Keratinocyte (primary cell): ENCODE results near the gene CRYBA2. TPM values are rescaled to one million over a fixed set of nuclear protein-coding genes. Genes with fewer than 3 reads are reported as not detected.

ENCODE experiments used
- DNase-seq: peaks from one replicate; pipeline ENCODE4 v3.0.0-alpha.2; 2011; ENCODE audit warnings: low read depth, missing footprints, low spot score
- FAIRE-seq: peaks from 2 replicates; lab custom pipeline; 2011; peaks lifted over from hg19 to GRCh38; lab: Jason Lieb, UNC
- H2AFZ ChIP-seq: 2 replicates; pipeline ENCODE4 v1.6.0; 2012; ENCODE audit warnings: low read length, control low read depth, inconsistent platforms; ENCODE audit not compliant: control insufficient read depth
- H3K27ac ChIP-seq: 2 replicates; pipeline ENCODE4 v1.5.1; 2011; ENCODE audit warnings: low read length; ENCODE audit not compliant: control insufficient read depth, insufficient read depth
- H3K27me3 ChIP-seq: 3 replicates; pipeline ENCODE4 v1.6.0; 2011; ENCODE audit warnings: low read length; ENCODE audit not compliant: control insufficient read depth, insufficient read depth; ENCODE audit errors: extremely low read depth
- H3K36me3 ChIP-seq, 2 experiments: 2 replicates in 1 of 2; 3 replicates in 1 of 2; pipeline ENCODE4 v1.5.1; 2011; ENCODE audit warnings: low read length in 2 of 2, mild to moderate bottlenecking in 1 of 2; ENCODE audit not compliant: control insufficient read depth in 2 of 2, insufficient read depth in 2 of 2; ENCODE audit errors: extremely low read depth in 1 of 2
- H3K4me1 ChIP-seq: 3 replicates; pipeline ENCODE4 v1.5.1; 2011; ENCODE audit warnings: low read length; ENCODE audit not compliant: control insufficient read depth, insufficient read depth; ENCODE audit errors: extremely low read depth
- H3K4me2 ChIP-seq: 3 replicates; pipeline ENCODE4 v1.6.0; 2011; ENCODE audit warnings: low read depth, low read length; ENCODE audit not compliant: control insufficient read depth, insufficient read depth; ENCODE audit errors: extremely low read depth
- H3K4me3 ChIP-seq, 3 experiments: fragments of 200-600 bp in 1 of 3; sonication (generic) in 1 of 3; 2 replicates in 2 of 3; 3 replicates in 1 of 3; pipeline ENCODE4 v1.5.1; 2011 to 2016; ENCODE audit warnings: low read length in 3 of 3, mild to moderate bottlenecking in 3 of 3, control low read depth in 2 of 3, inconsistent platforms in 1 of 3, low read depth in 1 of 3, mixed read lengths in 1 of 3, mixed run types in 1 of 3, moderate library complexity in 1 of 3; ENCODE audit not compliant: control insufficient read depth in 2 of 3, insufficient read depth in 2 of 3; ENCODE audit errors: extremely low read depth in 1 of 3
- H3K79me2 ChIP-seq: 2 replicates; pipeline ENCODE4 v1.6.0; 2012; ENCODE audit warnings: low read length; ENCODE audit not compliant: control insufficient read depth, insufficient read depth
- H3K9ac ChIP-seq: 3 replicates; pipeline ENCODE4 v1.6.0; 2011; ENCODE audit warnings: low read length; ENCODE audit not compliant: control insufficient read depth, insufficient read depth; ENCODE audit errors: extremely low read depth
- H3K9me1 ChIP-seq: 3 replicates; pipeline ENCODE4 v1.6.0; 2011; ENCODE audit warnings: low read length; ENCODE audit not compliant: control insufficient read depth, insufficient read depth; ENCODE audit errors: extremely low read depth
- H3K9me3 ChIP-seq: 2 replicates; pipeline ENCODE4 v1.5.1; 2012; ENCODE audit warnings: low read depth, low read length; ENCODE audit not compliant: control insufficient read depth
- H4K20me1 ChIP-seq: 3 replicates; pipeline ENCODE4 v1.6.0; 2011; ENCODE audit warnings: low read length; ENCODE audit not compliant: control insufficient read depth, insufficient read depth; ENCODE audit errors: extremely low read depth
- CTCF ChIP-seq, 3 experiments: IDR thresholded peaks in 1 of 3; conservative IDR thresholded peaks in 1 of 3; optimal IDR thresholded peaks in 1 of 3; 2 replicates in 2 of 3; 3 replicates in 1 of 3; pipeline versions ENCODE3 to v1.5.1; 2011; ENCODE audit warnings: low read length in 3 of 3, mild to moderate bottlenecking in 3 of 3, moderate library complexity in 2 of 3, control low read depth in 1 of 3, inconsistent platforms in 1 of 3; ENCODE audit not compliant: insufficient read depth in 2 of 3; ENCODE audit errors: extremely low read depth in 1 of 3
- EZH2 ChIP-seq: IDR thresholded peaks from one replicate; pipeline ENCODE4 v1.6.1; 2012; ENCODE audit warnings: inconsistent platforms, mild to moderate bottlenecking, low read length, moderate library complexity
- dilution Hi-C: fragments of 300-500 bp; cut with MboI; formaldehyde crosslinking; loops from one replicate; pipeline ENCODE4 v1.7.0; 2020; ENCODE audit warnings: low sequenced_read_pairs; ENCODE audit not compliant: extremely low pct_ligation_motif_present
- polyA plus RNA-seq, 5 experiments: library from polyadenylated mRNA; depleted of rRNA in 3 of 5; stranded (reverse) in 3 of 5; stranded (forward) in 1 of 5; unstranded in 1 of 5; fragments of >200 nt; gene quantifications; 1 replicate in 1 of 5; 2 replicates in 3 of 5; 3 replicates in 1 of 5; pipeline versions ENCODE4 v1.2.1 to v1.2.3, GENCODE V29; 2011 to 2012; ENCODE audit warnings: missing spikeins in 2 of 5, low read depth in 1 of 5, low replicate concordance in 1 of 5

The CRYBA2 gene
- polyA plus RNA-seq, 1 donor (not counting 4 experiments of a cell fraction or from before 2014, with no cell fraction given) = not detected

- Histone ChIP-seq H2AFZ (no peak overlapping the region), H3K79me2 (no peaks in the 10 kb centered on the region), H3K4me3 (no peak overlapping the region), H3K9me1 (no peaks in the 10 kb centered on the region), H3K9me3 (no peaks in the 10 kb centered on the region), H3K36me3 (no peaks in the 10 kb centered on the region), H3K27ac (no peak overlapping the region), H3K4me1 (peaks cover 8% of the 10 kb centered on the region), H3K9ac (no peak overlapping the region), H3K27me3 (peaks cover 97% of the 10 kb centered on the region), H4K20me1 (no peaks in the 10 kb centered on the region), H3K4me2 (no peak overlapping the region)
- TF ChIP-seq EZH2 = peak; percentile 57
- TF ChIP-seq CTCF (optimal IDR thresholded peaks at IDR 0.05 in 1 of 3, IDR thresholded peaks at IDR 0.05 in 1 of 3, conservative IDR thresholded peaks at IDR 0.05 in 1 of 3; ENCODE audit: extremely low read depth in 1 of 3, insufficient read depth in 2 of 3, low read length in 3 of 3) = no peak
- DNase-seq (no peak), FAIRE-seq (peak; percentile 34)
- dilution Hi-C loops = no loop called here
These were observed 1.5 kb downstream of the CRYBA2 start for GRCh38 chr2:218991674-218992168.

GRCh38 chr2:218990612-218991011, 2.6 kb downstream of the CRYBA2 start:
- Histone ChIP-seq H3K36me3 (no peaks in the 10 kb centered on the region), H3K9me3 (no peaks in the 10 kb centered on the region), H3K79me2 (no peaks in the 10 kb centered on the region), H3K4me3 (no peak overlapping the region), H3K9ac (no peak overlapping the region), H3K27ac (no peak overlapping the region), H3K27me3 (peaks cover 99% of the 10 kb centered on the region), H3K9me1 (no peaks in the 10 kb centered on the region), H3K4me1 (peaks cover 8% of the 10 kb centered on the region), H3K4me2 (no peak overlapping the region), H4K20me1 (no peaks in the 10 kb centered on the region), H2AFZ (no peak overlapping the region)
- TF ChIP-seq EZH2 (no peak), CTCF (optimal IDR thresholded peaks at IDR 0.05 in 1 of 3, IDR thresholded peaks at IDR 0.05 in 1 of 3, conservative IDR thresholded peaks at IDR 0.05 in 1 of 3; ENCODE audit: extremely low read depth in 1 of 3, insufficient read depth in 2 of 3, low read length in 3 of 3) (no peak)
- DNase-seq (no peak), FAIRE-seq (no peak)
- dilution Hi-C loops = no loop called here
